Bone marrow (tissue), 2 donors: ENCODE data around the gene SACS.
"Not testable (repeated sequence)": the region's sequence is repeated elsewhere in the genome, so short reads cannot be mapped to it uniquely, and the experiment has no call there.

Experiments
- DNase-seq, 2 donors: peaks; one replicate each; lab custom pipeline; 2025; lab: John Stamatoyannopoulos, UW

Gene SACS

GRCh38 chr13:23455401-23456185 is 22.1 kb upstream of the SACS start:
- no peak for DNase-seq

- DNase-seq = no peak
Measured at GRCh38 chr13:23453132-23453531, 19.6 kb upstream of the SACS start.

DNA sequence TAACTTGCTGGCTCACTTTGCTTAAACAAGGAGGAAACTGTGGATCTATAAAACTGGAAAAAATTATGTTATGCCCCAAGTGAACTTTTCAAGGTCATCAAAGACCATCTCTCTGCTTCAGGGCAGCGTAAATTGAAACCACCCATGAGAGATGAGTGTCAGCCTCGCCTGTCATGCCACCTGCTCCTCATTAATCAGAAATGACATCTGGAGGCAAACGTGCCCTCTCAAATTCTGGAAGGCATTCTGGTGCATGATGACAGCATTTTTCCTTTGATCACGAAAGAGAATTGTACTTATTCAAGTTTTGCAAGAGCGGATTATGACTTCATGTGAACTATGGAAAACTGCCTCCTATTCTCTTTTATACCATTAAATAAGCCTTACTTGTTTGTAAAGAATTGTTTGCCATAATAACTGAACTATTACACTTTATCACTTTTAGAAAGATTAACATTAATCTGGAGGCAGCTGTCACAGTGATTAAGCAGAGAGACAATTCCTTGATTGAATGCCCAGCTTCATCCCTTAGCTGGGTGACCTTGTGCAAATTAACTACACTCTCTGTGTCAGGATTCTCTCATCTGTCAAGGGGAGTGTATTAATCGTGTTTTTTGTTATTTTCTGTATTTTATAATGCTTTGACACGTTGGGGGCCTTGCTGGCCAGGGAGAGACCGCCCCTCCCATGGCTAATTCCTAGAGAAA is 17.0 kb upstream of the SACS start:
- DNase-seq = no peak

- DNase-seq = no peak
Measured at GRCh38 chr13:23449398-23450162, 16.1 kb upstream of the SACS start.

GRCh38 chr13:23447927-23448326 is 14.4 kb upstream of the SACS start:
- DNase-seq = no peak

DNA sequence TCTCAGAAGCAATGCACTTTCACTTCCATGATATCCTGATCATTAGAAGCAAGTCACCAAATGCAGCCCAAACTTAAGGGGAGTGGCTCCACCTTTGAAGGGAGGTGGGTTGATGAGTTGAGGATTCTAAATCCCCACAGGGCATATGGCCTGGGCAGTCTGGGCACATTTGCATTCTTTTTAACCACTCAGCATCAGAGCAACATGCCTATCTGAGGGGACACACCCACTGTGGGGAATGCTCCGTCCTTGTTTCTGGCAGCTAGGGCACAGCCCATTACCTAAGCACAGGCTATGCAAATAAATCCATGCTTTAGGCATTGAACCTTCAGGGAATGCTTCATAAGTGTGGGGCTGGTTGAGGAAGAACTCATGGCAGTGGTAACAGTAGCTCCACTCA is 12.3 kb upstream of the SACS start:
- no peak for DNase-seq

GRCh38 chr13:23443878-23444277 is 10.4 kb upstream of the SACS start:
- DNase-seq = no peak

- no peak for DNase-seq
Measured at GRCh38 chr13:23443110-23443509, 9.6 kb upstream of the SACS start.

DNA sequence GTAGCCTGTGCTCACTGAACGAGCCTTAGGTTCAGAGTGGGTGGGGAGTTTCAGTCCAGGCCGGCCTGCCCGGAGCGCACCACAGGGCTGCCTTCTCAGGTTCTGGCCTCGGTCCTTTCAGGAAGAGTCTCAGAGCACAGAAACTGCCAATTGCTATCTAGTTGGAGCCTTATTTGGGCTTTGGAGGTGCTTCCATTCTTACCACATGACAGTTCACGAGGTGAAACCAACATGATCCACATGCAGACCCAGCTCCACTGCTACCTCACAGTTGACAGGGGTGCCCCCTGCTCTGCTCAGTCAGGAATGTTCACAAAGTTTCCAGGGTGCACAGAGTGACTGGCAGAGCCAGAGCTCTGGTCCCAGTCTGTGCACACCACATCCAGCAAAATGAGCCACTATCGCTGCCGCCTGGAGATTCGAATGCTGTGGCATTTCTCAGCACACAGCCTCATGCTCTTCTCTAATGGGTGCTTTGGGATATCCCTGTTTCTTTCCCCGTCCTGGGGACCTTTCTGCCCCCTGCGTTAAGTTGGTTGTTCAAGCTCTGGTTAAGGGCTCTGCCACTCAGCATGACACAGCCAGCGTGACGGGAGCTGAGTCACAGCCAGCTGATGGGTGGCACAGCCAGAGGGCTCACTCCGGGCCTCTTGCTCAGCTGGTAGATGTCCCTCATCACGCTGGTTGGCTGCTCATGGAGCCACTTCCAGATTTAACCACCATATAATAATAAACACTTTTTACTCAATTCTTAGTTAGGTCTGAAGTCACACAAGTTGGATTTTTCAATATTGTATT is 7.5 kb upstream of the SACS start:
- no peak for DNase-seq

- not testable (repeated sequence) for DNase-seq
Measured at GRCh38 chr13:23440324-23440723, 6.8 kb upstream of the SACS start.

GRCh38 chr13:23437916-23438315 is 4.4 kb upstream of the SACS start:
- DNase-seq = no peak

GRCh38 chr13:23436680-23437079 is 3.2 kb upstream of the SACS start:
- no peak for DNase-seq

DNA sequence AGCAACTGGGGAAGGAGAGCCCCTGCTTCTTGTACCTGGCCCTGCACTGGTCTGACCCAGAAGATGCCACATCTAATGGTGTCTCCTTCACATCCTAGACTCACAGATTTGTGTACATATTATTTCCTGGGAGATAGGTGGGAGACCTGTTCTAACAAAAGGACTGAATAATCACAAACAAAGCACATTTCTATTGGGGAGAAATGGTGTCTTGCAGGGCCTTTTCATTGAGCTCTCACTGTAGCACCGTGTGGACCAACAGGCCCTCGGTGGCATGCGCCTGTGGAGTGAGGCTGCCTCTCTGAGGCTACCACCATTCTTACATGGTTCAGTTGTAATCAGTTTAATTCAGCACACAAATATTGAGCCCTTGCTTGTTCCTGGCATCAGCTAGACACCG is 989 bp upstream of the SACS start:
- DNase-seq = no peak

- no peak for DNase-seq
Measured at GRCh38 chr13:23432626-23433025, 876 bp downstream of the SACS start.

GRCh38 chr13:23430664-23431063 is 2.8 kb downstream of the SACS start:
- no peak for DNase-seq

GRCh38 chr13:23427881-23428528 is 5.5 kb downstream of the SACS start:
- no peak for DNase-seq

- DNase-seq = no peak
Measured at GRCh38 chr13:23427342-23427843, 6.1 kb downstream of the SACS start.

GRCh38 chr13:23421596-23421995 is 11.9 kb downstream of the SACS start:
- no peak for DNase-seq

DNA sequence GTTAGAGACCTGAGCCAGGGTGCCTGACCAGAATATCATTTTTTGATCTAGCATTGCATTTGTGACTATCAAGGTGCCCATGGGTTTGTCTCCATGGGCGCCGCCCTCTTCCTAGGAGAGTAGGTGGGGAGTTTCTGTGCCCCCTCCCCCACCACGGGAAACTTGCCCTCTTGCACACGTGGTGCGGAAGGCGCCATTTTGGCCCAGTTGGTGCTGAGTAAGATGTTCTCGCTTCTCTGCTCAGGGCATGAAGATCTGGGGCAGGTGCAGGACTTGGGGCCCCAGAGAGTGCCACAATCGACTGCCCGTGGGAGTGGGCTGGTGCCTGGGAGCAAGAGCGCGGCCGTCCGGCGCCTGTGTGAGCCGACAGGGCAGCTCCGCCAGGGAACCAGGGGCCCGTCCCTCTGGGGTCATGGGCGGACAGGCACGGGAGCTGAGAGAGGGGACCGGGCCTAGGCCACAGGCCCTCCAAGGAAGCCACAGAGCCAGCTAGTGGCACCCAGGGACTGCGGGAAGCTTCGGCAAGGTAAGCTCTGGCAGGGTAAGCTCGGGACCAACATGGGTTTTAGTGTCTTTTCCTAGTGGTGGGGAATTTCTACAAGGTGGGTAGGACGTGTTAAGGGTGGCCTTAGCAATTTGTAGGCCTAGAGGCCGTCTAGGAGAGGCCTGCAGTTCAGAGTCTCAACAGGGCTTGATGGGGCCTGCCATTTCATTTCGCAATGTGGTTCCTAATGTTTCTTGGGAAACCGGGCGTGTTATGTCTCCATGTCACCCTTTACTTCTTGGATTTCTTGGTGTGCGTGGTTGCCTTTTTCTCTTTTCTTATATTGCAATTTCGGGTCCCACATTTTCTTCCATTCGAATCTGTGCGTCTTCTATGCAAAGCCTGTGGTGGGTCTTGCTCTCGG is 14.5 kb downstream of the SACS start:
- DNase-seq = no peak

GRCh38 chr13:23414682-23415081 is 18.8 kb downstream of the SACS start:
- DNase-seq = no peak
